Measurements from ENCODE around the gene TUBB2A. TPM values are rescaled to one million over a fixed set of nuclear protein-coding genes. Genes with fewer than 3 reads are reported as not detected.
A peak's percentile ranks its signal among the peaks of the same experiment; 100 is the strongest.
"Not testable (repeated sequence)": the region's sequence is repeated elsewhere in the genome, so short reads cannot be mapped to it uniquely, and the experiment has no call there.

Gene TUBB2A
- total RNA-seq, 1 donor from 2014 or later: 401 TPM

- H3K4me1 Mint-ChIP-seq (ENCODE audit: low read depth, unreplicated experiment): peaks cover 31% of the 10 kb centered on the region
- H3K27ac Mint-ChIP-seq (ENCODE audit: unreplicated experiment): no peak overlapping the region
- H3K4me1 ChIP-seq (ENCODE audit: insufficient read depth, low read length): peaks cover 20% of the 10 kb centered on the region
Measured at GRCh38 chr6:3159805-3160781, 2.7 kb upstream of the TUBB2A start.

GRCh38 chr6:3156184-3157130 is 887 bp downstream of the TUBB2A start:
- H3K4me3 Mint-ChIP-seq (ENCODE audit: unreplicated experiment): peak overlapping the region; percentile 98
- Histone ChIP-seq H3K4me3 (ENCODE audit: insufficient read depth, low read depth, low read length) (peak overlapping the region; percentile 99), H3K36me3 (ENCODE audit: insufficient read depth, low read length) (peaks cover 24% of the 10 kb centered on the region), H3K4me2 (ENCODE audit: low read length) (peak overlapping the region; percentile 99), H3K79me2 (ENCODE audit: insufficient read depth, low read length) (peaks cover 21% of the 10 kb centered on the region), H3K9ac (ENCODE audit: low read length) (peak overlapping the region; percentile 98), H3K4me1 (ENCODE audit: insufficient read depth, low read length) (peaks cover 17% of the 10 kb centered on the region), H3K27ac (ENCODE audit: low read depth, low read length) (peak overlapping the region; percentile 63), H4K20me1 (ENCODE audit: insufficient read depth, low read length) (peaks cover 43% of the 10 kb centered on the region)
- H3K4me1 Mint-ChIP-seq (ENCODE audit: low read depth, unreplicated experiment): peaks cover 21% of the 10 kb centered on the region
- not testable (repeated sequence) for H3K9me3 Mint-ChIP-seq (ENCODE audit: unreplicated experiment); FAIRE-seq; H2AFZ ChIP-seq (ENCODE audit: low read depth, low read length); H3K27me3 ChIP-seq (ENCODE audit: insufficient read depth, low read length); H3K9me3 ChIP-seq (ENCODE audit: insufficient read depth, low read depth, low read length); H3K27me3 Mint-ChIP-seq (ENCODE audit: low read depth, unreplicated experiment); DNase-seq (ENCODE audit: low read depth)
- H3K27ac Mint-ChIP-seq (ENCODE audit: unreplicated experiment): peak overlapping the region; percentile 83
- H3K36me3 Mint-ChIP-seq (ENCODE audit: low read depth, unreplicated experiment): peaks cover 22% of the 10 kb centered on the region

More at GRCh38 chr6:3159805-3160781, 2.7 kb upstream of the TUBB2A start:
- H2AFZ ChIP-seq (ENCODE audit: low read depth, low read length): no peak overlapping the region
- peak overlapping the region; percentile 60 for H3K4me2 ChIP-seq (ENCODE audit: low read length)
- no peaks in the 10 kb centered on the region for H3K27me3 ChIP-seq (ENCODE audit: insufficient read depth, low read length)
- TF ChIP-seq CTCF (IDR thresholded peaks at IDR 0.05; ENCODE audit: insufficient read depth, low read depth, low read length) (no peak), EZH2 (IDR thresholded peaks at IDR 0.05; ENCODE audit: insufficient read depth, low read length) (no peak)
- no peak overlapping the region for H3K4me3 ChIP-seq (ENCODE audit: insufficient read depth, low read depth, low read length)
- Mint-ChIP-seq H3K27me3 (ENCODE audit: low read depth, unreplicated experiment) (no peaks in the 10 kb centered on the region), H3K36me3 (ENCODE audit: low read depth, unreplicated experiment) (peaks cover 3% of the 10 kb centered on the region), H3K4me3 (ENCODE audit: unreplicated experiment) (no peak overlapping the region), H3K9me3 (ENCODE audit: unreplicated experiment) (no peaks in the 10 kb centered on the region)
- H4K20me1 ChIP-seq (ENCODE audit: insufficient read depth, low read length): peaks cover 18% of the 10 kb centered on the region
- no peaks in the 10 kb centered on the region for H3K9me3 ChIP-seq (ENCODE audit: insufficient read depth, low read depth, low read length)
- DNase-seq (ENCODE audit: low read depth): peak; percentile 78
- peaks cover 19% of the 10 kb centered on the region for H3K79me2 ChIP-seq (ENCODE audit: insufficient read depth, low read length)
- peak overlapping the region; percentile 19 for H3K9ac ChIP-seq (ENCODE audit: low read length)
- H3K36me3 ChIP-seq (ENCODE audit: insufficient read depth, low read length): peaks cover 7% of the 10 kb centered on the region
- no peak for FAIRE-seq
- H3K27ac ChIP-seq (ENCODE audit: low read depth, low read length): no peak overlapping the region

- H4K20me1 ChIP-seq (ENCODE audit: insufficient read depth, low read length): peaks cover 43% of the 10 kb centered on the region
- peak overlapping the region; percentile 99 for H3K4me2 ChIP-seq (ENCODE audit: low read length)
- DNase-seq (ENCODE audit: low read depth); H3K9me3 ChIP-seq (ENCODE audit: insufficient read depth, low read depth, low read length); H3K27me3 ChIP-seq (ENCODE audit: insufficient read depth, low read length); H3K27ac ChIP-seq (ENCODE audit: low read depth, low read length); H3K9me3 Mint-ChIP-seq (ENCODE audit: unreplicated experiment); FAIRE-seq; H2AFZ ChIP-seq (ENCODE audit: low read depth, low read length); H3K27me3 Mint-ChIP-seq (ENCODE audit: low read depth, unreplicated experiment): not testable (repeated sequence)
- H3K4me3 Mint-ChIP-seq (ENCODE audit: unreplicated experiment): peak overlapping the region; percentile 98
- peak overlapping the region; percentile 98 for H3K9ac ChIP-seq (ENCODE audit: low read length)
- H3K4me1 Mint-ChIP-seq (ENCODE audit: low read depth, unreplicated experiment): peaks cover 21% of the 10 kb centered on the region
- peaks cover 21% of the 10 kb centered on the region for H3K79me2 ChIP-seq (ENCODE audit: insufficient read depth, low read length)
- H3K36me3 ChIP-seq (ENCODE audit: insufficient read depth, low read length): peaks cover 24% of the 10 kb centered on the region
- H3K36me3 Mint-ChIP-seq (ENCODE audit: low read depth, unreplicated experiment): peaks cover 26% of the 10 kb centered on the region
- H3K27ac Mint-ChIP-seq (ENCODE audit: unreplicated experiment): peak overlapping the region; percentile 87
- peaks cover 17% of the 10 kb centered on the region for H3K4me1 ChIP-seq (ENCODE audit: insufficient read depth, low read length)
- H3K4me3 ChIP-seq (ENCODE audit: insufficient read depth, low read depth, low read length): peak overlapping the region; percentile 99
Measured at GRCh38 chr6:3155416-3155815, 1.9 kb downstream of the TUBB2A start.

All from astrocyte (in vitro differentiated cells and primary cell).